Superior temporal gyrus (tissue), 1 donor: ENCODE results near the gene SLC8A2.

Experiments
- DNase-seq: peaks from one replicate; pipeline ENCODE4 v3.0.0-alpha.2; 2016; ENCODE audit errors: extremely low spot score

The SLC8A2 gene

DNA sequence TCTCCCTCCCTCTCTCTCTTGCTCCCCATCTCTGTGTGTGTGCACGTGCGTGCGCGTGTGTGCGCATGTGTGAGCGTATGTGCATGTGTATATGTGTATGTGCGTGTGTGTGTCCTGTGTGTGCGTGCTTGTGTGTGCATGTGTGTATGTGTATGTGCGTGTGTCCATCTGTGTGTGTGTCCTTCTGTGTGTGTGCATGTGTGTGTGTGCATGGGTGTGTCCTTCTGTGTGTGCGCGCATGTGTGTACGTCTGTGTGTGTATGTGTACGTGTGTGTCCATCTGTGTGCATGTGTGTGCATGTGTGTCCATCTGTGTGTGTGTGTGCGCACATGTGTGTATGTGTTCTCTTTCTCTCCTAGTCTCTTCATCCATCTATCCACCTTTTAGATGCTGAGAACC is 12.2 kb downstream of the SLC8A2 start:
- DNase-seq: no peak

- DNase-seq: no peak
Observed at GRCh38 chr19:47458672-47459071, 13.0 kb downstream of the SLC8A2 start.

DNA sequence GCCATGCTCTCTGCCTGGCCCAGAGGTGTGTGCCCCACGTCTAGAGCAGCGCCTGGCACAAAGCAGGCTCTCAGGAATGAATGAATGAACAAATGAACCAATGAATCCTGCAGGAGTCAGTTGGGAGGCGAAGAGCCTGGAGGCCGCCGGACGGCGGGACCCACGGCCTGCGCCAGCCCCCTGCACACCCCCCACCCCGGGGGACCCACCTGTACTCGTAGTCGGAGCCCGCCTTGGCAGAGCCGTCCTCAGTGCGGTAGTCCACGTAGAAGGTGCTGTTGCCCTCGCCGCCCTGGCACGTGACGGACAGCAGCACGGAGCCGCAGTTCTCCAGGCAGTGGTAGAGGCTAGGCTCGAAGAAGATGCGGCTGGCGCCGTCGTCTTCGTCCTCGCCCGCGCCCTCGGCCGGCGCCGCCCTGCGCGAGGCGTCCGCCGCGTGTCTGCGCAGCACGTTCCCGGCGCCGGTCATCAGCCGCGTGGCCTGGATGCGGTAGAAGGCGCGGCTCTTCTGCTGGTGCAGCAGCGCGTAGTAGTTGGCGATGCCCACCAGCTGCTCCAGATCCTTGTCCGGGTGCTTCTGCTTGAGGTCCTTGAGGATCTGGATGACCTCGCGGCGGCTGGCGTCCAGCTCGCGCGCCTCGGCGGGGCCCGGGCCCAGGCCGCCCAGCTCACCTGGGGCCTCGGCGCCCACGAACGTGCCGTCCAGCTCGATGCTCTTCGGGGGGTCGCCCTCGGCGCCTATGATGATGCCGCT is 14.8 kb downstream of the SLC8A2 start:
- DNase-seq: no peak

DNA sequence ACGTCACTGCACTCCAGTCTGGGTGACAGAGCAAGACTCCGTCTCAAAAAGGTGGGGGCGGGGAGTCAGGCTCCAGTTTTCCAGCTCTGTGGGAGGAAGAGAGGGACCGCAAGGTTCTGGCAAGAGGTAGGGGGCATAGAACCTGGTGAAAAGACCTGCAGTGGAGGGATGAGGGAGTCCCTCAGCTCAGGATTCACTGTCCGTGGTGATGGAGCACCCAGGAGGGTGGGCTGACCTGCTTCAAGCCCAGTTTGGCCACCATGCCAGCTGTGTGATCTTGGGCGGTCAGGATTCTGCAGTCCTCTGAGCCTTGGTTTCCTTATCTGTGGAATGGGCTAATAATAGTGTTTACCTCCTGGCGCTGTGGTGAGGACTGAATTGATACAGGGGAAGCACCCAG is 21.2 kb downstream of the SLC8A2 start:
- no peak for DNase-seq

DNA sequence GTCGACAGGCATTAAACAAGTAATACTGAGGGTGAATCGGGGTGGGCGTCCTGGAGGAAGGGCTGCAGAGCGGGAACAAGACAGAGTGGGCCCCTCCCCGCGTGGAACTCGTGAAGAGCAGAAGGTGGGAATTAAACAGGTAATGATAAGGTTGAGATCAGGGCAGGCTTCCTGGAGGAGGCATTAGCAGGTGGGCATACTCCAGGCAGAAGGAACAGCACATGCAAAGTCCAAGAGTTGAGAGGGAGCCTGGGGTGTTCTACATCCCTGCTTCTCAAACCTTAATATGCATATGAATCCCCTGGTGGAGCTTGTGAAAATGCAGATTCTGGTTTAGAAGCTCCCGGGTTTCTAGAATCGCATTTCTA is 23.3 kb downstream of the SLC8A2 start:
- DNase-seq: no peak

DNA sequence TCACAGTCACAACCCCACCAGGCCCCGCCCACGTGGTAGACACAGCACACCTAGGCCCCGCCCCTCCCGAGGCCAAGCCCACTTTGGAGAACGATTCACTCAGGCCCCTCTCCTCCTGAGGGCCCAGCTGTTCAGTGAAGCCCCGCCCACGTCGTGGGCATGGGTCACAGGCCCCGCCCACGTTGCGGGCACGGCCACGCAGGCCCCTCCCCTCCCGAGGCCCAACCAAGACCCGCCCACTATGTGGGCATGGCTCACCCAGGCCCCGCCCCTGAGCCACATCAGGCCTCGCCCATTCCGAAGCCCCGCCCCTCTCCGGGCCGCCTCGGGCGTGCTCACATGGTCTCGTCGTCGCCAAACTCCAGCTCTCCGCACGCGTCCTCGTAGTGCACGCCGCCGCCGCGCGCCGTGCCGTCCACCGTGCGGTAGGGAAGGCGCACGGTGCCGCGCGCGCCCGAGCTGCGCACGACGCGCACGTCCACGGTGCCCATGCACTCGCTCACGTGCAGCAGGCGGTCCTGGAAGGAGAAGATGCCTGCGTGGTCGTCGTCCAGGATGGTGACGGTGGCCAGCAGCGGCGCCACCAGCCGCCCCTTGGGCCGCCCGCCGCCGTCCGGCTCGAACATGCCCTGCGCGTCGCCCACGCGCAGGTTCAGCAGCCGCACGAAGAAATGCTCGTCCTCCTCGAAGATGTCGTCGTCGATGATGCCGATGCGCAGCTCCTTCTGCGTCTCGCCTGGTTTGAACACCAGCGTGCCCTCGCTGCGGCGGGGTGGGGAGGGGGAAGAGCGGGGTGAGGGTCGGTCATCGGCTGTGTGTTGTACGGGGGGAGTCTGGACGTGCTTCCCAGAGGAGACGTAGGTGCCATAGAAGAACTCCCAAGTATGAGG is 24.0 kb downstream of the SLC8A2 start:
- DNase-seq: no peak

GRCh38 chr19:47446534-47447469 is 24.9 kb downstream of the SLC8A2 start:
- DNase-seq: no peak

- DNase-seq: no peak
Observed at GRCh38 chr19:47445937-47446402, 25.7 kb downstream of the SLC8A2 start.

DNA sequence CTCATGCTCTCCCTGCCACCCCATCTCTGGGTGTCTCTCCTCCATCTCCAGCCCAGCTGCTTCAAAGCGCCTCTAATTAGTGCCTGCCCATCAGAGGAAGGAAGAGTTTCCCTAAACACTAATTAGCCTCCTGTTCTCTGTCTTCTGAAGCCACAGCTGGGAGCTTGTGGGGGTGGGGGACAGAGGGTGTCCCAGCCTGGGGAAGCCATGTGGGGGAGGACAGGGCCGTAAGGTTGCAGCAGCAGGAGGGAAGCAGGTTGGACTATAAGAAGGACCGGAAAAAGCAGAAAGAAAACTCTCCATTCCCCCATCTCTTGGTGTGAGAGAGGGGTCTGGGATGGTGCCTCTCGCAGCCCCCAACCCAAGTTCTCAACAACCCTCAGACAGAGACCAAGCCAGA is 26.2 kb downstream of the SLC8A2 start:
- no peak for DNase-seq

DNA sequence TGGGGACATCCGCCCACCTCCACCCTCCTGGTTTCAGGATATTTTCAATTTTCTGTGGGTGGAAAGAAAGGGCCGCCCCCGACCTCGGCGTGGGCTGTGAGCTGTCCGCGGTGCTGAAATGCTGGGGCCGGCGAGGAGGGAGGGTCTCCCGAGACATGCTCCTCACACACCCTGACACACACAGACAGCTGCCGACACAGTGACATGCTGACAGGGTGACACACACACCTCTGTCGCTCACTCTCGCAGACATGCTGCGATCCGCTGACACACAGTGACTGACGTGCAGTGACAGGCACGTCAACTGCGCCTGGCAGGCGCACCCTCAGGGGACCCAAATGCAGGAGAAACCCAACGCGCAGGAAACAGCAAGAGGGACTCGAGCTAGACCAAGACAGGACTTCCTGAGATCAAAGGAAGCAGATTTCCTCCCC is 27.3 kb downstream of the SLC8A2 start:
- DNase-seq: no peak

- no peak for DNase-seq
Observed at GRCh38 chr19:47443331-47443730, 28.4 kb downstream of the SLC8A2 start.

- no peak for DNase-seq
Observed at GRCh38 chr19:47438793-47439220, 32.9 kb downstream of the SLC8A2 start.

DNA sequence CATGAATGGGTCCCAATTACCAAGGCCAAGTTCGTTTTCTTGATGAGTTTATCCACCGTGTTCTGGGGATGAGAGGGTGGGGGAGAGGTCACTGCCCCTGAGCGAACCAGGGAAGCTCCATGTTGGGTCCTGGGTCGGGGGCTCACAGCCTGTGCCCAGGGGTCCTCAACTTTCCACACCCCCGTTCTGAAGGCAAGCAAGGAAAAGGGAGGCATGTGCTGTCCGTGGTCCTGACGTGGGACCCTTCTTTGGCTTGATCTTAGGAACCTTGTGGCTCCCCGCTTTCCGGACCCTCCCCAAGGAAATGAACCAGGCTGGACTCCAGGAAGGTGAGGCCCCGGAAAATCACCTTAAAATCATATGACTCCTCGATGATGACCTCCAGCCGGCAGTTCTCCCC is 34.2 kb downstream of the SLC8A2 start:
- DNase-seq: no peak

DNA sequence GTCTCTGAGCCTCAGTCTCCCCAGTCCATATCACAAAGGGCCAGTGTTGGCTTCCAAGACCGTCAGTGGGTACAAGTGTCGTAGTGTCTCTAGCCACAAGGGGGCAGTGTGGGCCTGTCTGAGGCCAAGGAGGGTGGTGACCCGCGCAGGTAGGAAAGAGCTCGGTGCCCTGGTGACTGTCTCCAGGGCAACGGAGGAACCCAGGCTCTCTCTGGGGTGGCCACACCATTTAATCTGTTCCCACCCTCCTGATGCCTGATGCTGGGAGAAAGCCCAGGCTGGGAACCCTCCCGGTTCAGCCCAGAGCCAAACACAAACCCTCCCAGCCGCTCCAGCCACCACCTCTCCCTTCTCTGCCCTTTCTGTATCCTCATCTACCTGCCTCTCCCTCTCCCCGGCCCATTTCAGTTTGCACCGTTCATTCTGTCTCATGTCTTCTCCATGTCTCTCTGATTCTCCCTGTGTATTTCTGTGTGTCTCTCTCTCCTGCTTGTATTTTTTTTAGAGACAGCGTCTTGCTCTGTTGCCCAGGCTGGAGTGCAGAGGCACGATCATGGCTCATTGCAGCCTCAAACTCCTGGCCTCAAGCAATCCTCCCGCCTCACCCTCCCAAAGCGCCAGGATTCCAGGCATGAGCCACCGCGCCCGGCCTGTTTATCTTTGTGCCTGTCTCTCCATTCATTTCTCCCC is 34.8 kb downstream of the SLC8A2 start:
- DNase-seq: peak; percentile 91

DNA sequence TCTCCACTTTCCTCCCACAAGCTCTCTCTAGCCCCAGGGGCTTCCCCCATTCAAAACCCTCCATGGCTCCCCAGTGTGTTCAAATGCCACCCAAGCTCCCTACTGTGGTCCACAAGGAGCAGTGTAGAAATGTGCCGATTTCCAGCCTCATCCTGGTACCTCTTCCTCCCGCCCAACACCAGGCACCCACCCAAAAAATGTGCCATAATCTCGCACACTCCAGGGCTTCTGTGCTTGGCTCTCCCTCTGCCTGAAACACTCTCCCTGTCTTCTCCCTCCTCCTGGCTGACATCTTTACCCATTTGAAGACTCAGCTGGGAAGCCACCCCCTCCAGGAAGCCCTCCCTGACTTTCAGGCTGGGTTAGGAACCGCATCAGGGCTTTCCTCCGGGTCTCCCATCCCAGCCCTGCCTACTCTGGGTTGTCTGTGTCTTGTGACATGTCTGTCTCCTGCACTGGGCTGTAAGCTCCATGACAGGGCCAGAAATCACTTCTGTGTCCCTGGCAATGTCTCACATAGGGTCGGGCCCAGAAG is 35.7 kb downstream of the SLC8A2 start:
- no peak for DNase-seq

DNA sequence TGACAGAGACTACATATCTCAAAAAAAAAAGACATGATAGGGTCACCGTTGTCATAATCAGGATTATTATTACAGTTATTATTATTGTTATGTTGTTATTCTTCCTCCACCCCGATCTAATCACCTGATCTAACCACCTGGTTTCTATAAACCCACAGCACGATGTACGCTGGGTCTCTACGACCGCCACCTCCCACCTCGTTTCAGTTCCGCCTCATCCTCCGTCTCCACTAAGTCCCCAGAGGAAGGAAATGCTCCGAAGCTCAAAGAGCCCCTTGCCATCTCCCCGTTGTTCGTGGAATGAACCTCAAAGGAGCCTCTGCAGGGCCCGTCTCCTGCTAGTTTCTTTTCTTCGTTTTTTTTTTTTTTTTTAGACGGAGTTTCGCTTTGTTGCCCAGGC is 36.5 kb downstream of the SLC8A2 start:
- DNase-seq: no peak

DNA sequence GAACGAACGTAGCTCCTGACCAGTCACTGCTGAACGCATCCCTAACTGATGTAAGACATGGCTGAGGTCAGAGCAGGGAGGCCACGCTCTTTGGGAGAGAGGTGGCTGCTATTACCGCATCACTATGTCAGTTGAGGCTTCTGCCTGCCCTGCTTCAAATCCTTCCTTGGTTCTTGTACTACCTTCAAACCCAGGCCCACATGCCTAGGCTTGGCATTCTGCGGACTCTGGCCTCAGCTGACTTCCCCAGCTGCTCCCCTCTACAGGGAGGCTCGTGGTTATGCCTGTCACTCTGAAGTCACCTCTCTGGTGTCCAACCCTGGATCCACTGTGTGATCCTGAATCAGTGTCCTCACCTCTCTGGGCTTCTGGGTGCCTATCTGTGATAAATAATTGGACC is 37.6 kb downstream of the SLC8A2 start:
- DNase-seq: no peak

DNA sequence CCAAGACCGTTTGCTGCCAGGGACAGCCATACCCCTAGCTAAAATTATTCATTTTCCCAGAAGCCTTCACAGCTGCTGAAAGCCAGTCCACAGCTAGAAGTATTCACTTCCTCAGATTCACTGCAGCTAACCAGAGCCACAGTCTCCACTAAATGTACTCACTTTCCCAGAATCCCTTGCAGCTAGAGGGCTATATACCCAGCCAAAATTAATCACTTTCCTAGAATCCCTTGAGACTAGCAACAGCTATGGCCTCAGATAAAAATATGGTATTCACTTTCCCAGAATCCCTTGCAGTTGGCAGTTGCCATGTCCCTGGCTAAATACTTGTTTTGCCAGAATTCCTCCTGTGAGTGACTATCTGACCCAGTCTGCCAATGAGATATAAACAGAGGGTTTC is 38.6 kb downstream of the SLC8A2 start:
- no peak for DNase-seq

DNA sequence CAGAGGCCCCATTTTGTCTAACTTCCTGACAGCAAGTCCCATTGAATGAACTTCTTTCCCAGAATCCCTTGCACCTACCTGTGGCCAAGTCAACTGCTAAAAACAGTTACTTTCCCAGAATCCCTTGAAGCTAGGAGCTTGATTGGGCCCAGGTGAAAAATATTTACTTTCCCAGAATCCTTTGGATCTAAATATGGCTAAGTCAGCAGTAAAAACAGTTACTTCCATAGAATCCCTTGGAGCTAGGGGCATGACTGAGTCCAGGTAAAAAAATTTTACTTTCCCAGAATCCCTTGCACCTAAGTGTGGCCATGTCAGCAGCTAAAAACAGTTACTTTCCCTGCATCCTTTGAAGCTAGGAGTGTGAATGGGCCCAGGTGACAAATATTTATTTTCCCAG is 39.2 kb downstream of the SLC8A2 start:
- no peak for DNase-seq

GRCh38 chr19:47432091-47432490 is 39.6 kb downstream of the SLC8A2 start:
- DNase-seq: no peak
